Natural killer cell (primary cell): ENCODE measurements around the gene LONRF3. TPM values are rescaled to one million over a fixed set of nuclear protein-coding genes. Genes with fewer than 3 reads are reported as not detected.

Source experiments
- ATAC-seq, 3 donors: fragments of 150-1000 bp in 2 of 3; fragments of 200-7000 bp in 1 of 3; cut with Tn5 transposase; 1 replicate in 1 of 3; 2 replicates in 2 of 3; pipeline ENCODE4 v1.10.0; 2021; ENCODE audit warnings: mild to moderate bottlenecking in 2 of 3, moderate library complexity in 2 of 3
- DNase-seq, 2 donors: peaks; one replicate each; pipeline versions ENCODE4 v3.0.0 to v3.0.0-alpha.2; 2013 to 2021; ENCODE audit warnings: mixed read lengths in 1 of 2
- H3K27ac ChIP-seq: one replicate; pipeline ENCODE4 v1.5.1; 2013; ENCODE audit warnings: mild to moderate bottlenecking, low read length
- H3K27me3 ChIP-seq: one replicate; pipeline ENCODE4 v1.6.1; 2013; ENCODE audit warnings: low read length; ENCODE audit not compliant: control insufficient read depth, insufficient read depth
- H3K36me3 ChIP-seq: one replicate; pipeline ENCODE4 v1.6.1; 2013; ENCODE audit warnings: low read length; ENCODE audit not compliant: control insufficient read depth, insufficient read depth
- H3K4me1 ChIP-seq: one replicate; pipeline ENCODE4 v1.6.1; 2013; ENCODE audit warnings: low read length; ENCODE audit not compliant: control insufficient read depth, insufficient read depth
- H3K4me3 ChIP-seq: one replicate; pipeline ENCODE4 v1.5.1; 2013; ENCODE audit warnings: low read length
- H3K9me3 ChIP-seq: one replicate; pipeline ENCODE4 v1.6.1; 2013; ENCODE audit warnings: low read length; ENCODE audit not compliant: control insufficient read depth, insufficient read depth
- H3K27ac Mint-ChIP-seq, 2 donors: one replicate each; pipeline ENCODE4 v1.8.0; 2022; ENCODE audit warnings: mild to moderate bottlenecking in 2 of 2, mixed read lengths in 2 of 2, moderate library complexity in 1 of 2
- H3K27me3 Mint-ChIP-seq, 2 donors: one replicate each; pipeline ENCODE4 v1.8.0; 2022; ENCODE audit warnings: low read depth in 2 of 2, mixed read lengths in 2 of 2
- H3K36me3 Mint-ChIP-seq: one replicate; pipeline ENCODE4 v1.8.0; 2022; ENCODE audit warnings: mixed read lengths
- H3K4me1 Mint-ChIP-seq, 2 donors: one replicate each; pipeline ENCODE4 v1.8.0; 2022; ENCODE audit warnings: mixed read lengths in 2 of 2
- H3K4me3 Mint-ChIP-seq: one replicate; pipeline ENCODE4 v1.8.0; 2022; ENCODE audit warnings: mild to moderate bottlenecking, moderate library complexity, mixed read lengths
- H3K9me3 Mint-ChIP-seq, 2 donors: one replicate each; pipeline ENCODE4 v1.8.0; 2022; ENCODE audit warnings: mixed read lengths in 2 of 2
- WGBS: methylation state at CpG from one replicate; pipeline ENCODE4 v1.1.7; 2013; ENCODE audit warnings: missing lambda C conversion rate; ENCODE audit not compliant: insufficient coverage; 5-methylcytosine and 5-hydroxymethylcytosine counted together
- intact Hi-C: fragments of 100-400 bp; cut with micrococcal nuclease; formaldehyde crosslinking; loops from one replicate; pipeline ENCODE4 v1.14.2; 2022
- total RNA-seq, 4 donors: library from RNA; stranded (reverse); fragments of 120-200 nt in 1 of 4; gene quantifications; one replicate each; pipeline versions ENCODE4 v1.2.3 to v1.2.4, GENCODE V29; 2013 to 2022
- TF ChIP-seq, protein P1 (sequence below): fragments of 200-600 bp; IDR thresholded peaks from one replicate; pipeline ENCODE4 v1.8.0; 2022; ENCODE audit warnings: antibody characterized with exemption

LONRF3 gene
- 10 to 100 TPM; 13.4 to 21.2 (median 17.4) TPM for total RNA-seq
- 8.3 TPM for total RNA-seq (2013)

DNA sequence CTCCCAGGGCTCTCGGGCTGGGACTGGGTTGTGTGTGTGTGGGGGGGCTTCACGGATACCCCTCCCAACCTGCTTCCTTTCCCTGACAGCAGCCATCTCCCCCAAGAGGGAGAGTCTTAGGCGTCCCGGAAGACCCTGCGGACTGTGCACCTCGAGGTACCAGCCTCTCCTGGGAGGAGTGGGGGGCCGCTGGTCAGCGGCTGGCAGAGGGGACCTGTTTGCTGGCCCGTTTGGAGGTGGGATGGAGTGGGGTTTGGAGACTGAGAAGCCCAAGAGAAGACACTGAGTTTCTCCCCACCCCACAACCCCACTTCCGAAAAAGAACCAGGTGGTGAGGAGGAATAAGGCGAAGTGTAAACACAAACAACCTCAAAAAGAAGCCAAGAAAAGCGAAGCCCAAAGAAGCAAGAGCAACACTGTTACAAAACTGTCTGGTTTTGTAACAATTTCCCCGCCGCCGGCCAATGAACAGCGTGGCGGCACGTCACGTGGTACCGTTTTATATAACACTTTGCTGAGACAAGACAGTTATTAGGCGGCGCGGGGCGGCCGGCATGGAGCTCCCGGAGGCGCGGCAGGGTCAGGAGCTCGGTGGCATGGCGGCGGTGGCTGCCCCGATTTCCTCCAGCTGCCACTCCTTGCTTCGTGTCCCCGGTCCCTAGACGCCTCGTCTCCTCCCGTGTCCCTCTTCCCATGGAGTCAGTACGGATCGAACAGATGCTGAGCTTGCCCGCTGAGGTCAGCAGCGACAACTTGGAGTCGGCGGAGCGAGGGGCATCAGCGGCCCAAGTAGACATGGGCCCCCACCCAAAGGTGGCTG is at the start of gene LONRF3:
LONRF3 (plus strand) TSS at position 531 of the 820 bp plus-strand sequence; CDS start at position 694, 163 bp downstream.
- H3K36me3 ChIP-seq = no peaks in the 10 kb centered on the region
- intact Hi-C loops = no loop called here
- H3K9me3 Mint-ChIP-seq = no peaks in the 10 kb centered on the region
- peaks cover 30% of the 10 kb centered on the region for H3K4me1 ChIP-seq
- peaks cover 8 to 29% of the 10 kb centered on the region in 2 donors for H3K4me1 Mint-ChIP-seq
- 2% methylated on average over 38 of the region's 45 CpGs for WGBS
- peak within 1 kb of the TSS; percentile 84 for H3K4me3 Mint-ChIP-seq
- peak within 1 kb of the TSS; percentile 58 for H3K4me3 ChIP-seq
- TF ChIP-seq, protein P1, sequence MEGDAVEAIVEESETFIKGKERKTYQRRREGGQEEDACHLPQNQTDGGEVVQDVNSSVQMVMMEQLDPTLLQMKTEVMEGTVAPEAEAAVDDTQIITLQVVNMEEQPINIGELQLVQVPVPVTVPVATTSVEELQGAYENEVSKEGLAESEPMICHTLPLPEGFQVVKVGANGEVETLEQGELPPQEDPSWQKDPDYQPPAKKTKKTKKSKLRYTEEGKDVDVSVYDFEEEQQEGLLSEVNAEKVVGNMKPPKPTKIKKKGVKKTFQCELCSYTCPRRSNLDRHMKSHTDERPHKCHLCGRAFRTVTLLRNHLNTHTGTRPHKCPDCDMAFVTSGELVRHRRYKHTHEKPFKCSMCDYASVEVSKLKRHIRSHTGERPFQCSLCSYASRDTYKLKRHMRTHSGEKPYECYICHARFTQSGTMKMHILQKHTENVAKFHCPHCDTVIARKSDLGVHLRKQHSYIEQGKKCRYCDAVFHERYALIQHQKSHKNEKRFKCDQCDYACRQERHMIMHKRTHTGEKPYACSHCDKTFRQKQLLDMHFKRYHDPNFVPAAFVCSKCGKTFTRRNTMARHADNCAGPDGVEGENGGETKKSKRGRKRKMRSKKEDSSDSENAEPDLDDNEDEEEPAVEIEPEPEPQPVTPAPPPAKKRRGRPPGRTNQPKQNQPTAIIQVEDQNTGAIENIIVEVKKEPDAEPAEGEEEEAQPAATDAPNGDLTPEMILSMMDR = no peak
- DNase-seq = peak; percentile 72 to 79
- H3K36me3 Mint-ChIP-seq = no peaks in the 10 kb centered on the region
- no peaks in the 10 kb centered on the region for H3K9me3 ChIP-seq
- H3K27ac ChIP-seq = peak within 1 kb of the TSS; percentile 79
- peak; percentile 44 to 69 (median 58) for ATAC-seq
- H3K27me3 ChIP-seq = peaks cover 8% of the 10 kb centered on the region
- peak within 1 kb of the TSS; percentile 93 to 96 for H3K27ac Mint-ChIP-seq
- H3K27me3 Mint-ChIP-seq = peaks cover 5 to 8% of the 10 kb centered on the region in 2 donors

DNA sequence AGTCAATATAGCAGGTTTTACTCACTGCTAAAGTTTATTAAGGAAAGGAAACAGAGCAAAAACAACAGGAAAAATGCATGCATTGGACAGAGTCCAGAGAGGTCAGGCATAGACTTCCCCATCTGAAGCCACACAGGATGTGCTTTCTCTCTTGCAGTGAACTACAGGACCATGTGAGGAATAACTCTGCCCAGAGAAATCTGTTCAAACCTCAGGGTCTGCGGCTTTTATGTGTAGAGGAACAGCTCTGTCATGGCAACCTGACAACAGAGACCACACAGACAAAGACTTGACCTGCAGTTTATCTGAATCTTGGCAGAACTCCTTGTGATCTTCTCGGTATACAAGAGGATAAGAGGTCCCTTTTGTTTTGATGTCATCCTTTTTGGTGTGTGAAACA is 46.3 kb upstream of the LONRF3 start:
- TF ChIP-seq, protein P1 = no peak
- Mint-ChIP-seq H3K27ac (no peak overlapping the region), H3K27me3 (peaks cover 0 to 7% of the 10 kb centered on the region in 2 donors), H3K4me1 (no peaks in the 10 kb centered on the region), H3K36me3 (no peaks in the 10 kb centered on the region), H3K4me3 (no peak overlapping the region), H3K9me3 (no peaks in the 10 kb centered on the region)
- H3K9me3 ChIP-seq = no peaks in the 10 kb centered on the region
- no peaks in the 10 kb centered on the region for H3K36me3 ChIP-seq
- H3K27me3 ChIP-seq = no peaks in the 10 kb centered on the region
- intact Hi-C loops = no loop called here
- H3K4me1 ChIP-seq = no peaks in the 10 kb centered on the region
- H3K4me3 ChIP-seq = no peak overlapping the region
- DNase-seq (no peak), ATAC-seq (no peak)
- no peak overlapping the region for H3K27ac ChIP-seq
- 0% methylated on average over 2 of the region's 2 CpGs for WGBS

DNA sequence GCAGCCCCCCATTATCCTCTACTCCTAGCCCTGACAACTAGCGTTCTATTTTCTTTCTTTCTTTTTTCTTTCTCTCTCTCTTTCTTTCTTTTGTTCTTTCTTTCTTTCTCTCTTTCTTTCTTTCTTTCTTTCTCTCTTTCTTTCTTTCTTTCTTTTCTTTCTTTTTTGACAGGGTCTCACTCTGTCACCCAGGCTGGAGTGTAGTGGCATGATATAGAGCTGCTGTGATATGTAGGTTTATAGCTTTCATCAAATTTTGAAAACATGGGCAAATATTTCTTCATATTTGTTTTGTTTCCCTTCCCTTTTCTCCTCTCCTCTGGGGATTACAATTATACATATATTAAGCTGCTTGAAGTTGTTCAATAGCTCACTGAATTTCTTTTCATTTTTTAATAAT is 39.1 kb upstream of the LONRF3 start:
- H3K4me1 ChIP-seq = no peaks in the 10 kb centered on the region
- DNase-seq = no peak
- no peak for ATAC-seq
- 100% methylated on average over 1 of the region's 1 CpG for WGBS
- intact Hi-C loops = no loop called here
- TF ChIP-seq, protein P1 = no peak
- H3K9me3 Mint-ChIP-seq = no peaks in the 10 kb centered on the region
- no peaks in the 10 kb centered on the region for H3K4me1 Mint-ChIP-seq
- H3K4me3 ChIP-seq = no peak overlapping the region
- H3K4me3 Mint-ChIP-seq = no peak overlapping the region
- peaks cover 0 to 9% of the 10 kb centered on the region in 2 donors for H3K27me3 Mint-ChIP-seq
- H3K36me3 Mint-ChIP-seq = no peaks in the 10 kb centered on the region
- no peak overlapping the region for H3K27ac ChIP-seq
- no peaks in the 10 kb centered on the region for H3K36me3 ChIP-seq
- no peak overlapping the region for H3K27ac Mint-ChIP-seq
- no peaks in the 10 kb centered on the region for H3K27me3 ChIP-seq
- no peaks in the 10 kb centered on the region for H3K9me3 ChIP-seq
